Vagina (tissue), 2 donors: ENCODE measurements around the gene ELAC2. TPM values are rescaled to one million over a fixed set of nuclear protein-coding genes. Genes with fewer than 3 reads are reported as not detected.
"Not testable (repeated sequence)": the region's sequence is repeated elsewhere in the genome, so short reads cannot be mapped to it uniquely, and the experiment has no call there.

Experiments used
- DNase-seq, 2 donors: peaks; one replicate each; pipeline ENCODE4 v3.0.0-alpha.2; 2017; ENCODE audit errors: extremely low spot score in 2 of 2
- H3K27ac ChIP-seq: fragments of 200-600 bp; sonication (generic); one replicate; pipeline ENCODE4 v1.5.1; 2019
- H3K27me3 ChIP-seq: fragments of 200-600 bp; sonication (generic); one replicate; pipeline ENCODE4 v1.5.1; 2019
- H3K36me3 ChIP-seq, 2 donors: fragments of 200-600 bp; sonication (generic); one replicate each; pipeline ENCODE4 v1.5.1; 2017 to 2019
- H3K4me1 ChIP-seq: fragments of 200-600 bp; sonication (generic); one replicate; pipeline ENCODE4 v1.5.1; 2019
- H3K4me3 ChIP-seq, 2 donors: fragments of 200-600 bp; sonication (generic); 1 replicate in 1 of 2; 2 replicates in 1 of 2; pipeline ENCODE4 v1.5.1; 2016 to 2019
- H3K9me3 ChIP-seq: fragments of 200-600 bp; sonication (generic); one replicate; pipeline ENCODE4 v1.5.1; 2019
- POLR2A ChIP-seq, 2 donors: fragments of 450-650 bp; IDR thresholded peaks; one replicate each; pipeline ENCODE4 v1.6.1; 2017; ENCODE audit warnings: antibody characterized with exemption in 2 of 2, mild to moderate bottlenecking in 2 of 2, moderate library complexity in 2 of 2
- POLR2AphosphoS5 ChIP-seq, 2 donors: sonication (generic); formaldehyde crosslinking; IDR thresholded peaks; one replicate each; pipeline ENCODE4 v1.9.0; 2017; ENCODE audit warnings: antibody characterized with exemption in 2 of 2, mild to moderate bottlenecking in 2 of 2, low read depth in 1 of 2; ENCODE audit not compliant: insufficient read depth in 1 of 2
- intact Hi-C: fragments of 100-400 bp; cut with DNase I; formaldehyde crosslinking; loops from one replicate; pipeline ENCODE4 v1.15.1; 2023
- total RNA-seq: library from RNA; depleted of rRNA; stranded (reverse); fragments of >200 nt; gene quantifications from one replicate; pipeline ENCODE4 v1.2.3, GENCODE V29; 2016
- TF ChIP-seq, protein P1 (sequence below), 3 experiments: fragments of 450-650 bp in 2 of 3; fragments of 200-600 bp in 1 of 3; sonication (generic) in 1 of 3; IDR thresholded peaks; one replicate each; pipeline ENCODE4 v1.5.1; 2017 to 2019; ENCODE audit warnings: antibody characterized with exemption in 3 of 3, mild to moderate bottlenecking in 2 of 3, moderate library complexity in 2 of 3

The ELAC2 gene
- total RNA-seq, 1 donor from 2014 or later = 134 TPM

DNA sequence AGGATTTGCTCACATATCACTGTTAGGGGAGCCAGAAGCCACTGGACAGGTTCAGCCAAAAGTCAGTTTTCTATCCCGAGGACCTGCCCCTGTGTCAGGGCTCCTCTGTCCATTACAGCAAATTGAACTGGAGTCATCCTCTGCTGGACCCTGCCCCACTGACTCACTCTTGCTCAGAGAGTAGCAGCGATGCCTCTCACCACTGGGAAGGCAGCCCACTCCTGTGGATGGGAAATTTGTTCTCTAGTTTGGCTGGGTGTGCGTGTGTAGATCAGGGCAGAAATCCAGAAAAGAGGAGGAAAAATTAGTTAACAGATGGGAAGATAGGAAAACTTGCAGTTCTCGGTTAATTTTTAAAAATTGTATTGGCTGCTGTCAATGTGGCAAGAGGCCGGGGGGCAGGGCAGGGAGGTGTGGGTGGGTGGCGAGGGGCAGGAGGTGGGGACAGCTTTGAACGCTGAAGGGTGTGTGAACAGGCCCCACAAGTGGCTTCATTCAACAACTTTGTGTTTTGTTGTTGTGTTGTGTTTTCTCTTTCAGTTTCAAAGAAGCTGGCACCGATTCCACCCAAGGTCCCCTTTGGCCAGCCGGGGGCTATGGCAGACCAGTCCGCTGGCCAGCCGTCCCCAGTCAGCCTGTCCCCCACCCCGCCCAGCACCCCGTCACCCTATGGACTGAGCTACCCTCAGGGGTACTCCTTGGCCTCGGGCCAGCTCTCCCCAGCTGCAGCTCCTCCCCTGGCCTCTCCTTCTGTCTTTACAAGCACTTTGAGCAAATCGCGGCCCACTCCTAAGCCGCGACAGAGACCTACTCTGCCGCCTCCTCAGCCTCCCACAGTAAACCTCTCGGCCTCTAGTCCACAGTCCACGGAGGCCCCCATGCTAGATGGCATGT lies 33.6 kb downstream of the ELAC2 start:
- peak in 1 of 2 donors; percentile 92 for DNase-seq
- TF ChIP-seq POLR2A (IDR thresholded peaks at IDR 0.05) (no peak), POLR2AphosphoS5 (IDR thresholded peaks at IDR 0.05; ENCODE audit: insufficient read depth in 1 of 2, low read depth in 1 of 2) (peak in 1 of 2 donors; percentile 32)
- TF ChIP-seq, protein P1, sequence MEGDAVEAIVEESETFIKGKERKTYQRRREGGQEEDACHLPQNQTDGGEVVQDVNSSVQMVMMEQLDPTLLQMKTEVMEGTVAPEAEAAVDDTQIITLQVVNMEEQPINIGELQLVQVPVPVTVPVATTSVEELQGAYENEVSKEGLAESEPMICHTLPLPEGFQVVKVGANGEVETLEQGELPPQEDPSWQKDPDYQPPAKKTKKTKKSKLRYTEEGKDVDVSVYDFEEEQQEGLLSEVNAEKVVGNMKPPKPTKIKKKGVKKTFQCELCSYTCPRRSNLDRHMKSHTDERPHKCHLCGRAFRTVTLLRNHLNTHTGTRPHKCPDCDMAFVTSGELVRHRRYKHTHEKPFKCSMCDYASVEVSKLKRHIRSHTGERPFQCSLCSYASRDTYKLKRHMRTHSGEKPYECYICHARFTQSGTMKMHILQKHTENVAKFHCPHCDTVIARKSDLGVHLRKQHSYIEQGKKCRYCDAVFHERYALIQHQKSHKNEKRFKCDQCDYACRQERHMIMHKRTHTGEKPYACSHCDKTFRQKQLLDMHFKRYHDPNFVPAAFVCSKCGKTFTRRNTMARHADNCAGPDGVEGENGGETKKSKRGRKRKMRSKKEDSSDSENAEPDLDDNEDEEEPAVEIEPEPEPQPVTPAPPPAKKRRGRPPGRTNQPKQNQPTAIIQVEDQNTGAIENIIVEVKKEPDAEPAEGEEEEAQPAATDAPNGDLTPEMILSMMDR (IDR thresholded peaks at IDR 0.05) = no peak
- Histone ChIP-seq H3K27me3 (no peaks in the 10 kb centered on the region), H3K36me3 (no peaks in the 10 kb centered on the region), H3K27ac (peak overlapping the region; percentile 70), H3K4me1 (peaks cover 16% of the 10 kb centered on the region), H3K4me3 (peak overlapping the region; percentile 2 to 3), H3K9me3 (no peaks in the 10 kb centered on the region)
- intact Hi-C loops = no loop called here

DNA sequence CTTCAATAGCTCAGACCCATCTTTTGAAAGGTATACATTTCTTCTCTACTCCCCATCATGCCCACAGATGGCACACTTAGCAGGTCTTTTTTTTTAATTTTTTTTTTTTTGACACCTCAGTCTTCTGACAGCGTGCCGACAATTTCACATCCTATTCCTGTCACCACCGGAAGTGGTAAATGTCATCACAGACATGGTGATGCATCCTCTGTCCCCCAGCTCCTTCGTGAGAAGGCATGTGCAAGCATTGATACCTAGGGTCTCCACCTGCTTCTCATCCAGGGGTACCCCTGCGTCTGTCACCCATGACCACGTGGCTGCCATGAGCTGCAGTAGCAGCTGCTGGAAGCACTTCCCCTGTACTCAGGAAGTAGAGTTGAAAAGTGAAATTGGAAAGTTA lies 35.6 kb downstream of the ELAC2 start:
- no peaks in the 10 kb centered on the region for H3K9me3 ChIP-seq
- no peak overlapping the region for H3K4me3 ChIP-seq
- TF ChIP-seq POLR2A (IDR thresholded peaks at IDR 0.05) (no peak), POLR2AphosphoS5 (IDR thresholded peaks at IDR 0.05; ENCODE audit: insufficient read depth in 1 of 2, low read depth in 1 of 2) (no peak)
- TF ChIP-seq, protein P1 (IDR thresholded peaks at IDR 0.05) = no peak
- DNase-seq = no peak
- peaks cover 16% of the 10 kb centered on the region for H3K4me1 ChIP-seq
- intact Hi-C loops = no loop called here
- no peaks in the 10 kb centered on the region for H3K36me3 ChIP-seq
- no peak overlapping the region for H3K27ac ChIP-seq
- no peaks in the 10 kb centered on the region for H3K27me3 ChIP-seq

DNA sequence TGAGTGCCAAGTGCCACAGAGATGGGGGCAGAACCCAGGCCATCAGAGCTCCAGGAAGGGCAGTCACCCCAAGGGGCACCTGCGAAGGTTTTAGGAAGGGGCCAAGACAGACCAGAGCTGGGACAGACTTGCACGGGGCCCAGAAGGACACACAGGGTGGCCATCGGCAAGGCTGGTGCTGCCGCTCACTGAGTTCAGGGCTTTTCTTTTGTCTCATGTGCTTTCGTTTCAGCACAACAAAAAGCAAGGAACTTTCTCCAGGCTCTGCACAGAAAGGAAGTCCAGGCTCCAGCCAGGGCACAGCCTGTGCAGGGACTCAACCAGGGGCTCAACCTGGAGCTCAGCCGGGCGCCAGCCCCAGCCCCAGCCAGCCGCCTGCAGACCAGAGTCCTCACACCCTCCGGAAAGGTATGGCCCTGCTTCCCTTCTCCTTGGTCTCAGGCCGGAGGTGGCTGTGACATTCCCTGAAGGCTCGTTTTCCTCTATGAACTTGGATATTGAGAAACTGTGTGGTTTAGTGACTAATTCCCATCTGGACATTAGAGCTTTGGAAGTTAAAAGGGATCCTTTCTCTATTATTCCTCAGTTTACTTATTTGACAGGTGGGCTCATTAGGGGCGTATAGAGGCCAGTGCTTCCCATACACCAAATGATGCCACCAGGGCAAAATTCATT lies 37.9 kb downstream of the ELAC2 start:
- Histone ChIP-seq H3K36me3 (no peaks in the 10 kb centered on the region), H3K4me1 (peaks cover 4% of the 10 kb centered on the region), H3K27ac (no peak overlapping the region), H3K9me3 (no peaks in the 10 kb centered on the region), H3K4me3 (no peak overlapping the region), H3K27me3 (no peaks in the 10 kb centered on the region)
- DNase-seq = no peak
- no peak for TF ChIP-seq POLR2A (IDR thresholded peaks at IDR 0.05)
- TF ChIP-seq, protein P1 (IDR thresholded peaks at IDR 0.05) = no peak
- TF ChIP-seq POLR2AphosphoS5 (IDR thresholded peaks at IDR 0.05; ENCODE audit: insufficient read depth in 1 of 2, low read depth in 1 of 2) = no peak
- intact Hi-C loops = no loop called here

DNA sequence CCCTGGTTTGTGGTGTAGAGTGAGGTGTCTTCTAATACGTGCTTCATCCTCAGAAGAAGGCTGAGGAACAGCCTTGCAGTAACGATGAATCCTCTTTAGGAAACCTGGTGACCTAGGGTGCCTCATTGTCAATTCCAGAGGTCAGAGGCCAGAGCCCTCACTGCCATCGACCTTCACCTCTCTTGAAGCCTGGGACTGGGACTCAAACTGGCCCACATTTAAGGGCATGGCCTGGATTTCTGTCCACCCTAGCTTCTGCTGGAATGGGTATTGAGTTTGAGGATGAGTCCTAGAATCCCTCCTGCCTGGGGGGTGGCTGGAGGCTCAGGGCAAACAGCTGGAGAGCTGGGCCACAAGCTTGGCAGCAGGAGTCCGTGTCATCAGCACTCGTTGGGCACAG lies 38.6 kb downstream of the ELAC2 start:
- H3K4me3 ChIP-seq = no peak overlapping the region
- H3K27me3 ChIP-seq = no peaks in the 10 kb centered on the region
- H3K36me3 ChIP-seq = no peaks in the 10 kb centered on the region
- no peaks in the 10 kb centered on the region for H3K9me3 ChIP-seq
- H3K27ac ChIP-seq = no peak overlapping the region
- H3K4me1 ChIP-seq = peaks cover 2% of the 10 kb centered on the region
- no peak for DNase-seq
- intact Hi-C loops = no loop called here
- TF ChIP-seq POLR2AphosphoS5 (IDR thresholded peaks at IDR 0.05; ENCODE audit: insufficient read depth in 1 of 2, low read depth in 1 of 2) = no peak
- TF ChIP-seq, protein P1 (IDR thresholded peaks at IDR 0.05) = no peak

DNA sequence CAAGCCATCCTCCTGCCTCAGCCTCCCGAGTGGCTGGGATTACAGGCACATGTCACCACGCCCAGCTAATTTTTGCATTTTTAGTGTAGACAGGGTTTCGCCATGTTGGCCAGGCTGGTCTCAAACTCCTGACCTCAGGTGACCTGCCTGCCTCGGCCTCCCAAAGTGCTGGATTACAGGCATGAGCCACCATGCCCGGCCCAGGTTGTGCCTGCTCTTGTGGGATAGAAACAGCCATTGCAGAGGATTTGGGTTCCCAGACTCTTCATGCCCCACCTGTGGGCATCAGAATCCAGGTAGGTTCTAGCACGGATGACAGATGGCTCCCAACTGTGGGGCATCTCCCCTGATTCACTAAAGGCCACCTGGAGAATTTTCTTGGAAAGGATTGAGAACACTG lies 39.0 kb downstream of the ELAC2 start:
- H3K4me3 ChIP-seq, H3K4me1 ChIP-seq, intact Hi-C loops, H3K27me3 ChIP-seq, DNase-seq, H3K36me3 ChIP-seq, H3K9me3 ChIP-seq, H3K27ac ChIP-seq: not testable (repeated sequence)
